ENCODE results near the gene KIF20B. TPM values are rescaled to one million over a fixed set of nuclear protein-coding genes. Genes with fewer than 3 reads are reported as not detected.
"Not testable (repeated sequence)": the region's sequence is repeated elsewhere in the genome, so short reads cannot be mapped to it uniquely, and the experiment has no call there.

Gene KIF20B
- total and polyA plus RNA-seq, 2 donors from 2014 or later: 0.67 to 7.3 TPM

DNA sequence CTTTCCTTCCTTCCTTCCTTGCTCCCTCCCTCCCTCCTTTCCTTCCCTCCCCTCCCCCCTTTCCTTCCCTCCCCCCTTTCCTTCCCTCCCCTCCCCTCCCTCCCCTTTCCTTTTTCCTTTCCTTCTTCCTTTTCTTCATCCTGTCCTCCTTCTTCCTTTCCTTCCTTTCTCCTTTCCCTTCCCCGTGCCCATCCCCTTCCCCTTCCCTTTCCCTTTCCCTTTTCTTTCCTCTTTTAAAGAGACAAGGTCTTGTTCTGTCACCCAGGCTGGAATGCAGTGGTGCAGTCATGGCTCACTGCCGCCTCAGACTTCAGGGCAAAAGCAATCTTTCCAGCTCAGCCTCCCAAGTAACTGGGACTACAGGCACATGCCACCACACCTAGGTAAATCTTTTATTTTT lies 54.0 kb downstream of the KIF20B start:
- no peak for TF ChIP-seq CTCF (IDR thresholded peaks at IDR 0.05; ENCODE audit: borderline replicate concordance, extremely low read depth, insufficient read depth)
- no peak overlapping the region for H3K27ac ChIP-seq (ENCODE audit: low read depth in 2 of 2, low read length in 2 of 2)
- FAIRE-seq: no peak
- H3K36me3 ChIP-seq (ENCODE audit: control insufficient read depth in 2 of 3, insufficient read depth in 3 of 3, low read length in 3 of 3): no peaks in the 10 kb centered on the region
- no peak for DNase-seq
- no peak overlapping the region for H3K9ac ChIP-seq (ENCODE audit: low read length in 3 of 3)
- no peak overlapping the region for H3K4me3 ChIP-seq (ENCODE audit: low read length in 3 of 3)
- intact Hi-C loops (cut with DNase I): no loop called here
- H3K27me3 ChIP-seq (ENCODE audit: control insufficient read depth, insufficient read depth, low read length): no peaks in the 10 kb centered on the region
- H3K4me1 ChIP-seq (ENCODE audit: control insufficient read depth in 2 of 3, insufficient read depth in 2 of 3, low read depth in 1 of 3, low read length in 3 of 3): no peaks in the 10 kb centered on the region
- no peaks in the 10 kb centered on the region for H3K9me3 ChIP-seq (ENCODE audit: control insufficient read depth in 2 of 3, insufficient read depth in 1 of 3, low read length in 3 of 3)

- FAIRE-seq (no peak), DNase-seq (no peak)
- Histone ChIP-seq H3K4me1 (ENCODE audit: control insufficient read depth in 2 of 3, insufficient read depth in 2 of 3, low read depth in 1 of 3, low read length in 3 of 3) (no peaks in the 10 kb centered on the region), H3K36me3 (ENCODE audit: control insufficient read depth in 2 of 3, insufficient read depth in 3 of 3, low read length in 3 of 3) (no peaks in the 10 kb centered on the region), H3K27ac (ENCODE audit: low read depth in 2 of 2, low read length in 2 of 2) (no peak overlapping the region), H3K27me3 (ENCODE audit: control insufficient read depth, insufficient read depth, low read length) (no peaks in the 10 kb centered on the region), H3K9ac (ENCODE audit: low read length in 3 of 3) (no peak overlapping the region), H3K9me3 (ENCODE audit: control insufficient read depth in 2 of 3, insufficient read depth in 1 of 3, low read length in 3 of 3) (no peaks in the 10 kb centered on the region), H3K4me3 (ENCODE audit: low read length in 3 of 3) (no peak overlapping the region)
- intact Hi-C loops (cut with DNase I): no loop called here
- TF ChIP-seq CTCF (IDR thresholded peaks at IDR 0.05; ENCODE audit: borderline replicate concordance, extremely low read depth, insufficient read depth): no peak
Observed at GRCh38 chr10:89759531-89759930, 58.1 kb downstream of the KIF20B start.

DNA sequence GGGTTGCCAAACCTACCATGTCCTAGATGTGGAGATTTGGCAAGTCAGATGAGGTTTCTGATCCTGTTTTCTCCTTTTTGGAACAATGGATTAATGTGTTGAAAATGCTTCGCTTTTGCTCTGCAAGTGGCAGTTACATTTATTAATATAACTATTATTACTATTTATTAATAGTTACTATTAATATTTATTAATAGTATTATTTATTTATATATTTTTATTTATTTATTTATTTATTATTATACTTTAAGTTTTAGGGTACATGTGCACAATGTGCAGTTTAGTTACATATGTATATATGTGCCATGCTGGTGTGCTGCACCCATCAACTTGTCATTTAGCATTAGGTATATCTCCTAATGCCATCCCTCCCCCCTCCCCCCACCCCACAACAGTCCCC lies 62.3 kb downstream of the KIF20B start:
- FAIRE-seq; DNase-seq; H3K4me1 ChIP-seq (ENCODE audit: control insufficient read depth in 2 of 3, insufficient read depth in 2 of 3, low read depth in 1 of 3, low read length in 3 of 3); H3K27ac ChIP-seq (ENCODE audit: low read depth in 2 of 2, low read length in 2 of 2); H3K9me3 ChIP-seq (ENCODE audit: control insufficient read depth in 2 of 3, insufficient read depth in 1 of 3, low read length in 3 of 3); H3K27me3 ChIP-seq (ENCODE audit: control insufficient read depth, insufficient read depth, low read length); H3K4me3 ChIP-seq (ENCODE audit: low read length in 3 of 3); H3K36me3 ChIP-seq (ENCODE audit: control insufficient read depth in 2 of 3, insufficient read depth in 3 of 3, low read length in 3 of 3); H3K9ac ChIP-seq (ENCODE audit: low read length in 3 of 3); intact Hi-C loops (cut with DNase I): not testable (repeated sequence)

DNA sequence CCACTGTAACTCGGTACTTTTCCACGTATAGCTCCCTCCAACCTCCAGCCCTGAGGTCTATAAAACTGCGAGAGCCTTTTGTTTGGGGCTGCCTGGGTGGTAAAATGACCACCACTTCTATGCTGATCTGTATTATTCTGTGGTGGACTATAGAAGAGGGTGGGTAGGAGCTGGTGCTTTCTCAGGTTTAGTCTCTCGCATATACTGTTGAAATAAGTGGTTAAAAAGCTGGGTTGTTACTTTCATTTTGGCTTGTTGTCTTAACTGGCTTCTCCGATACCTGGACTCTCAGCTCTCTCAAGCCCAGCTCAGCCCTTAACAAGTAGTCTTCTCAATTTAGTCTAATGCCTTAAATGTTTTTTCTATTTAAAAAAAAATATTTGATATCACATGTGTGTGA lies 70.3 kb downstream of the KIF20B start:
- H3K4me3 ChIP-seq (ENCODE audit: low read length in 3 of 3): no peak overlapping the region
- FAIRE-seq: no peak
- H3K9ac ChIP-seq (ENCODE audit: low read length in 3 of 3): no peak overlapping the region
- intact Hi-C loops (cut with DNase I): no loop called here
- TF ChIP-seq CTCF (IDR thresholded peaks at IDR 0.05; ENCODE audit: borderline replicate concordance, extremely low read depth, insufficient read depth): no peak
- no peaks in the 10 kb centered on the region for H3K27me3 ChIP-seq (ENCODE audit: control insufficient read depth, insufficient read depth, low read length)
- no peak for DNase-seq
- no peak overlapping the region for H3K27ac ChIP-seq (ENCODE audit: low read depth in 2 of 2, low read length in 2 of 2)
- no peaks in the 10 kb centered on the region for H3K4me1 ChIP-seq (ENCODE audit: control insufficient read depth in 2 of 3, insufficient read depth in 2 of 3, low read depth in 1 of 3, low read length in 3 of 3)
- no peaks in the 10 kb centered on the region for H3K36me3 ChIP-seq (ENCODE audit: control insufficient read depth in 2 of 3, insufficient read depth in 3 of 3, low read length in 3 of 3)
- H3K9me3 ChIP-seq (ENCODE audit: control insufficient read depth in 2 of 3, insufficient read depth in 1 of 3, low read length in 3 of 3): no peaks in the 10 kb centered on the region
